GM20431 (cell line): ENCODE results near the gene SETD3.

Source experiments
- in situ Hi-C: fragments of 300-500 bp; cut with MseI, MboI; formaldehyde crosslinking; loops from one replicate; pipeline ENCODE4 v1.15.0; 2020; ENCODE audit warnings: low sequenced_read_pairs; ENCODE audit not compliant: unreplicated experiment

Gene SETD3

GRCh38 chr14:99505089-99505488 is 24.4 kb upstream of the SETD3 start:
- in situ Hi-C loops, result no loop called here

GRCh38 chr14:99503848-99504453 is 23.3 kb upstream of the SETD3 start:
- in situ Hi-C loops, result no loop called here

GRCh38 chr14:99502989-99503421 is 22.3 kb upstream of the SETD3 start:
- in situ Hi-C loops, result no loop called here

- in situ Hi-C loops, result no loop called here
Measured at GRCh38 chr14:99497894-99498293, 17.2 kb upstream of the SETD3 start.

GRCh38 chr14:99497341-99497740 is 16.7 kb upstream of the SETD3 start:
- in situ Hi-C loops, result no loop called here

GRCh38 chr14:99484106-99484505 is 3.4 kb upstream of the SETD3 start:
- in situ Hi-C loops, result no loop called here

- in situ Hi-C loops, result no loop called here
Measured at GRCh38 chr14:99481745-99482099, 1.1 kb upstream of the SETD3 start.

GRCh38 chr14:99480917-99481744 is 472 bp upstream of the SETD3 start, which contains the start of gene CCNK:
CCNK (plus strand) TSS chr14:99481409; CDS start chr14:99492678, 11,269 bp downstream.
- in situ Hi-C loops, result no loop called here

- in situ Hi-C loops, result no loop called here
Measured at GRCh38 chr14:99479160-99479905, 1.3 kb downstream of the SETD3 start.

- in situ Hi-C loops, result no loop called here
Measured at GRCh38 chr14:99478128-99478527, 2.5 kb downstream of the SETD3 start.

- in situ Hi-C loops, result no loop called here
Measured at GRCh38 chr14:99476864-99477263, 3.8 kb downstream of the SETD3 start.

- in situ Hi-C loops, result no loop called here
Measured at GRCh38 chr14:99475660-99476059, 5.0 kb downstream of the SETD3 start.

GRCh38 chr14:99475179-99475578 is 5.5 kb downstream of the SETD3 start:
- in situ Hi-C loops, result no loop called here

GRCh38 chr14:99473458-99473857 is 7.2 kb downstream of the SETD3 start:
- in situ Hi-C loops, result no loop called here

- in situ Hi-C loops, result no loop called here
Measured at GRCh38 chr14:99472937-99473336, 7.7 kb downstream of the SETD3 start.

- in situ Hi-C loops, result no loop called here
Measured at GRCh38 chr14:99471731-99472130, 8.9 kb downstream of the SETD3 start.

- in situ Hi-C loops, result no loop called here
Measured at GRCh38 chr14:99468836-99469592, 11.6 kb downstream of the SETD3 start.

GRCh38 chr14:99468081-99468480 is 12.6 kb downstream of the SETD3 start:
- in situ Hi-C loops, result no loop called here

GRCh38 chr14:99467336-99468078 is 13.2 kb downstream of the SETD3 start:
- in situ Hi-C loops, result no loop called here

- in situ Hi-C loops, result no loop called here
Measured at GRCh38 chr14:99466758-99467157, 13.9 kb downstream of the SETD3 start.
